Ovary (tissue), 3 donors: ENCODE data around the gene GNG2.

ENCODE experiments used
- CTCF ChIP-seq, 3 donors: fragments of 450-650 bp in 2 of 3; fragments of 200-600 bp in 1 of 3; IDR thresholded peaks; one replicate each; pipeline versions ENCODE4 v1.5.1 to v1.8.0; 2016 to 2022; ENCODE audit warnings: antibody characterized with exemption in 3 of 3, mild to moderate bottlenecking in 1 of 3
- EP300 ChIP-seq: sonication (generic); formaldehyde crosslinking; IDR thresholded peaks from one replicate; pipeline ENCODE4 v1.6.1; 2017; ENCODE audit warnings: antibody characterized with exemption
- POLR2A ChIP-seq: fragments of 450-650 bp; IDR thresholded peaks from one replicate; pipeline ENCODE4 v1.6.1; 2017; ENCODE audit warnings: antibody characterized with exemption, mild to moderate bottlenecking, moderate library complexity
- donor health status: DM: no; HTN: no; CAD: no.

GRCh38 chr14:51852541-51852940 lies 7.9 kb upstream of the GNG2 start:
- TF ChIP-seq EP300 (no peak), POLR2A (no peak), CTCF (IDR thresholded peaks at IDR 0.05) (no peak)
